Chondrocyte (in vitro differentiated cells): Measurements from ENCODE around the gene KLK4. TPM values are rescaled to one million over a fixed set of nuclear protein-coding genes. Genes with fewer than 3 reads are reported as not detected.

Source experiments
- DNase-seq: peaks from one replicate; pipeline ENCODE4 v3.0.0; 2021; ENCODE audit warnings: mixed read lengths, low spot score
- H3K27ac Mint-ChIP-seq: one replicate; pipeline ENCODE4 v1.8.0; 2021; ENCODE audit warnings: mild to moderate bottlenecking, moderate library complexity, mixed read lengths; ENCODE audit not compliant: unreplicated experiment
- H3K27me3 Mint-ChIP-seq: 2 replicates; pipeline ENCODE4 v1.8.0; 2021; ENCODE audit warnings: low read depth, mixed read lengths
- H3K36me3 Mint-ChIP-seq: 2 replicates; pipeline ENCODE4 v1.8.0; 2021; ENCODE audit warnings: low read depth, mixed read lengths
- H3K4me1 Mint-ChIP-seq: 2 replicates; pipeline ENCODE4 v1.8.0; 2021; ENCODE audit warnings: low read depth, mild to moderate bottlenecking, mixed read lengths
- H3K4me3 Mint-ChIP-seq: one replicate; pipeline ENCODE4 v1.8.0; 2021; ENCODE audit warnings: mild to moderate bottlenecking, moderate library complexity, mixed read lengths; ENCODE audit not compliant: unreplicated experiment
- H3K9me3 Mint-ChIP-seq: 2 replicates; pipeline ENCODE4 v1.8.0; 2021; ENCODE audit warnings: low read depth, mixed read lengths
- total RNA-seq: library from RNA; stranded (reverse); gene quantifications from 3 replicates; pipeline ENCODE4 v1.2.1, GENCODE V29; 2021
- TF ChIP-seq, protein P1 (sequence below): fragments of 200-600 bp; sonication (generic); IDR thresholded peaks from 2 replicates; pipeline ENCODE4 v1.5.0; 2021; ENCODE audit warnings: antibody characterized with exemption, mild to moderate bottlenecking, moderate library complexity

Gene KLK4
- total RNA-seq, 1 donor from 2014 or later = not detected

DNA sequence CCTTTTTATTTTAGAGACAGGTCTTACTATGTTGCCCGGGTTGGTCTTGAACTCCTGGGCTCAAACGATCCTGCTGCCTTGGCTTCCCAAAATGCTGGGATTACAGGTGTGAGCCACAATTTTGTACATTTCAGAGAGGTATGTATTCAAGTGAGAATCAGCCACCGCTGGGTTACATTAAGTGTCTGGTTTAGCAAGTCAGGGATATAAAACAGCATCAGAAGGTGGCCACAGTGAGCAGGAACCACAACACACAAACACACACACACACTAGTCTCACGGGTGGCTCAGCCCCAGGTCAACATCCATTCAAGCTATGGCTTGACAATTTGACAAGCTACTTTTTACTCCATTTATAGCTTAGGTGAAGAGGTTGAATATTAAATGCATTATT, 21.5 kb upstream of the KLK4 start:
- peaks cover 15% of the 10 kb centered on the region for H3K27me3 Mint-ChIP-seq
- TF ChIP-seq, protein P1, sequence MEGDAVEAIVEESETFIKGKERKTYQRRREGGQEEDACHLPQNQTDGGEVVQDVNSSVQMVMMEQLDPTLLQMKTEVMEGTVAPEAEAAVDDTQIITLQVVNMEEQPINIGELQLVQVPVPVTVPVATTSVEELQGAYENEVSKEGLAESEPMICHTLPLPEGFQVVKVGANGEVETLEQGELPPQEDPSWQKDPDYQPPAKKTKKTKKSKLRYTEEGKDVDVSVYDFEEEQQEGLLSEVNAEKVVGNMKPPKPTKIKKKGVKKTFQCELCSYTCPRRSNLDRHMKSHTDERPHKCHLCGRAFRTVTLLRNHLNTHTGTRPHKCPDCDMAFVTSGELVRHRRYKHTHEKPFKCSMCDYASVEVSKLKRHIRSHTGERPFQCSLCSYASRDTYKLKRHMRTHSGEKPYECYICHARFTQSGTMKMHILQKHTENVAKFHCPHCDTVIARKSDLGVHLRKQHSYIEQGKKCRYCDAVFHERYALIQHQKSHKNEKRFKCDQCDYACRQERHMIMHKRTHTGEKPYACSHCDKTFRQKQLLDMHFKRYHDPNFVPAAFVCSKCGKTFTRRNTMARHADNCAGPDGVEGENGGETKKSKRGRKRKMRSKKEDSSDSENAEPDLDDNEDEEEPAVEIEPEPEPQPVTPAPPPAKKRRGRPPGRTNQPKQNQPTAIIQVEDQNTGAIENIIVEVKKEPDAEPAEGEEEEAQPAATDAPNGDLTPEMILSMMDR = no peak
- H3K4me3 Mint-ChIP-seq = no peak overlapping the region
- DNase-seq = no peak
- H3K27ac Mint-ChIP-seq = no peak overlapping the region
- H3K36me3 Mint-ChIP-seq = no peaks in the 10 kb centered on the region
- no peaks in the 10 kb centered on the region for H3K9me3 Mint-ChIP-seq
- no peaks in the 10 kb centered on the region for H3K4me1 Mint-ChIP-seq

DNA sequence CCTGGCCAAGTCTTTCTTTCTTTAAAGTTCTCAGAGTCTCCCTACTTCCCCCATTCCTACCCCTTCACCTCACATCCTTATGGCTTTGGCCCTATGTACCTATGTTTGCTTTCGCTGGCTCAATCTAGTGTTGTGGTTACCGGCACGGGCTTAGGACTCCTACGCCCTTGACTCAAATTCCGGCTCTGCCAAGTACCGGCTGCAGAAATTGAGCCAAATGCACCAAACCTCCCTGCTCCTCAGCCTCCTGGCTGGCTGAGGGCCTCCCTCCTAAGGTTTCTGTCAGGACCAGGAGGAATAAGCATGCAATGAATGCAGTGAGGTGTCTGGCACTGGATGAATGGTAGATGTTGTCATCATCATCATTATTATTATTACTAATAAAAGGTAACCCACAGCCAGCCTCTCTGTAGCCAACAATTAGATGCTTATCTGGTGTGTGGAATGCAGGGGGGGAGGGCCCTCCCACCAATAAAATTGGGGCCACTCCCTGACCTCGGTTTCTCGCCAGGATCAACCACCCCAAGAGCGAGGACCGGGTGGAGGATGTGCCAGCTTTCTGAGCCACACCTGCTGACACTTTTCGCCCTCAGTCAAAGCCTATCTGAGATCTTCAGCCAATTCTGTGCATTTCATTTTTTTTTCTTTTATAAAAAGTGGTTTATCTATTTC, 21.0 kb upstream of the KLK4 start:
- TF ChIP-seq, protein P1 = no peak
- Mint-ChIP-seq H3K36me3 (no peaks in the 10 kb centered on the region), H3K27me3 (peaks cover 19% of the 10 kb centered on the region), H3K9me3 (no peaks in the 10 kb centered on the region), H3K4me3 (no peak overlapping the region), H3K4me1 (no peaks in the 10 kb centered on the region), H3K27ac (no peak overlapping the region)
- DNase-seq = no peak

DNA sequence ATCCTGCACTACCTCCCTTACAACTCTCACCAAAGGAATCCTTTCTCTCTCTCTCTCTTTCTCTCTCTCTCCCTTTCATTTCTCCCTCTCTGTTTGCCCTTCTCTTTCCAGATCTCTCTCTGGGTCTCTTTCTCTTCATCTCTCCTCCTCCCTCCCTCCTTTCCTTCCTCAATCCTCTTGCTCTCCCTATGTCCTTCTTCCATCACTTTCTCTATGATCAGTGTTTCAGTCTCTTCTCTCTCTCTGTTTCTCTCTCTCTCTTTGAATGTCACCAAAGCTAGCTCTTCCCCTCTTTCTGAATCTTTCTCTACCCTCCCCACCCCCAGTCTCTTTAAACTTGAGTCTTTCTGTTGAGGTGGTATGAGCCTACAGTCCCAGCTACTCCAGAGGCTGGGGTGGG, 19.8 kb upstream of the KLK4 start:
- no peak for DNase-seq
- Mint-ChIP-seq H3K9me3 (no peaks in the 10 kb centered on the region), H3K4me3 (no peak overlapping the region), H3K36me3 (no peaks in the 10 kb centered on the region), H3K4me1 (no peaks in the 10 kb centered on the region), H3K27me3 (peaks cover 21% of the 10 kb centered on the region), H3K27ac (no peak overlapping the region)
- TF ChIP-seq, protein P1 = no peak

DNA sequence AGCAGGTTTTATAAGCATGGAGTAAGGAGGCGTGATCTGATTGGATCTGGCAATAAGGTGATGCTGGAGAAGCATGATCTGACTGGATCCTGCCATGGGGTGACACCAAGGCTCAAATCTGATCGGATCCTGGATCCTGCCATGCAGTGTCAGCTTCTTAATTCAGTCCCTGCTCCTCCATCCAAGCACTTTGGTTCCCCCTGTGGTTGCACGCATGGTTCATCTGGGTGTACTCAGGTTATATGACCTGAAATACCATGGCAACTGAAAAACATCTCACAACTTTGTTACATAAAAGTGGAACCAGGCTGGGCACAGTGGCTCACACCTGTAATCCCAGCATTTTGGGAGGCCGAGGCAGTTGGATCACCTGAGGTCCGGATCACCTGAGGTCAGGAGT, 17.6 kb upstream of the KLK4 start:
- Mint-ChIP-seq H3K36me3 (no peaks in the 10 kb centered on the region), H3K27me3 (peaks cover 22% of the 10 kb centered on the region), H3K4me1 (no peaks in the 10 kb centered on the region), H3K4me3 (no peak overlapping the region), H3K9me3 (no peaks in the 10 kb centered on the region), H3K27ac (no peak overlapping the region)
- TF ChIP-seq, protein P1 = no peak
- no peak for DNase-seq

DNA sequence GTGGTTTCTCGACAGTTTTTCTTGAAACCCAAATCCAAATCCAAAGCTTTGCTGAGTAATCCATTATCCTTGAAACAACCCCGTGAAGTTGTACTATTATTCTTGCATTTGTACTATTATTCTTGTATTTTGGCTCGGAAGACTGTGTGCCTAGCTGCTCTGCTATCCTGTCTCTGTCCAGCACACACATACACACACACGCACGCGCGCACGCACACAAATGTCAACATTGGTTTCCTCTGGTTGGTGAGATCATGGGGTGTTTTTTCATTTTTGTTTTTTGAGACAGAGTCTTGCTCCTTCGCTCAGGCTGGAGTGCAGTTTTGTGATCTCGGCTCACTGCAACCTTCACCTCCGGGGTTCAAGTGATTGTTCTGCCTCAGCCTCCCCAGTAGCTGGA, 14.9 kb upstream of the KLK4 start:
- no peak for DNase-seq
- Mint-ChIP-seq H3K9me3 (no peaks in the 10 kb centered on the region), H3K4me3 (no peak overlapping the region), H3K27ac (no peak overlapping the region), H3K4me1 (no peaks in the 10 kb centered on the region), H3K36me3 (no peaks in the 10 kb centered on the region), H3K27me3 (peaks cover 26% of the 10 kb centered on the region)
- TF ChIP-seq, protein P1 = no peak
